Thoracic aorta (tissue), 2 donors: ENCODE measurements around the gene IGSF8. TPM values are rescaled to one million over a fixed set of nuclear protein-coding genes. Genes with fewer than 3 reads are reported as not detected.

Source experiments
- ATAC-seq: fragments of 150-250 bp; one replicate; pipeline ENCODE4 v1.8.0; 2017; ENCODE audit warnings: low read depth; ENCODE audit not compliant: insufficient number of reproducible peaks, low FRiP score
- DNase-seq: peaks from one replicate; pipeline ENCODE4 v3.0.0-alpha.2; 2020; ENCODE audit warnings: low spot score
- H3K27ac ChIP-seq, 2 donors: fragments of 200-600 bp; sonication (generic); 1 replicate in 1 of 2; 2 replicates in 1 of 2; pipeline ENCODE4 v1.5.1; 2016; ENCODE audit warnings: mild to moderate bottlenecking in 2 of 2, moderate library complexity in 2 of 2
- H3K27me3 ChIP-seq: fragments of 200-600 bp; sonication (generic); replicated peaks from 2 replicates; pipeline ENCODE4 v1.6.0; 2016; ENCODE audit warnings: mild to moderate bottlenecking; ENCODE audit not compliant: insufficient read depth
- H3K36me3 ChIP-seq: fragments of 200-600 bp; sonication (generic); one replicate; pipeline ENCODE4 v1.5.1; 2016
- H3K4me1 ChIP-seq, 2 donors: fragments of 200-600 bp; sonication (generic); 1 replicate in 1 of 2; 2 replicates in 1 of 2; pipeline versions ENCODE4 v1.5.1 to v1.6.0; 2016; ENCODE audit warnings: low read depth in 2 of 2, mild to moderate bottlenecking in 1 of 2; ENCODE audit not compliant: control insufficient read depth in 1 of 2
- H3K4me3 ChIP-seq: fragments of 200-600 bp; sonication (generic); 2 replicates; pipeline ENCODE4 v1.5.1; 2016; ENCODE audit warnings: mild to moderate bottlenecking
- H3K9me3 ChIP-seq: fragments of 200-600 bp; sonication (generic); 2 replicates; pipeline ENCODE4 v1.5.1; 2016
- CTCF ChIP-seq: fragments of 200-600 bp; sonication (generic); IDR thresholded peaks from one replicate; pipeline ENCODE4 v1.5.1; 2019; ENCODE audit warnings: antibody characterized with exemption
- total RNA-seq, 2 donors: library from RNA; depleted of rRNA; stranded (reverse); fragments of >200 nt; gene quantifications; one replicate each; pipeline versions ENCODE4 v1.1.0 to v1.2.3, GENCODE V29; 2016

The IGSF8 gene
- total RNA-seq, 2 donors from 2014 or later = 29.6 to 40.8 TPM

GRCh38 chr1:160101037-160101716, 2.8 kb upstream of the IGSF8 start:
- peak; percentile 61 for DNase-seq
- Histone ChIP-seq H3K36me3 (no peaks in the 10 kb centered on the region), H3K4me3 (peak overlapping the region; percentile 37), H3K4me1 (peaks cover 31 to 68% of the 10 kb centered on the region in 2 donors), H3K27me3 (no peaks in the 10 kb centered on the region), H3K27ac (peak overlapping the region; percentile 42 to 98), H3K9me3 (no peaks in the 10 kb centered on the region)
- peak; percentile 97 for TF ChIP-seq CTCF
- ATAC-seq = peak; percentile 17

GRCh38 chr1:160099716-160100375, 1.4 kb upstream of the IGSF8 start:
- Histone ChIP-seq H3K27me3 (no peaks in the 10 kb centered on the region), H3K4me3 (no peak overlapping the region), H3K27ac (peak overlapping the region; percentile 97 to 98), H3K4me1 (peaks cover 33 to 79% of the 10 kb centered on the region in 2 donors), H3K9me3 (no peaks in the 10 kb centered on the region), H3K36me3 (no peaks in the 10 kb centered on the region)
- no peak for ATAC-seq
- TF ChIP-seq CTCF = no peak
- DNase-seq = no peak

- peak overlapping the region; percentile 97 to 98 for H3K27ac ChIP-seq
- no peak for TF ChIP-seq CTCF
- peak; percentile 88 for DNase-seq
- H3K9me3 ChIP-seq = no peaks in the 10 kb centered on the region
- peak; percentile 60 for ATAC-seq
- peak overlapping the region; percentile 80 for H3K4me3 ChIP-seq
- H3K4me1 ChIP-seq = peaks cover 32 to 71% of the 10 kb centered on the region in 2 donors
- no peaks in the 10 kb centered on the region for H3K27me3 ChIP-seq
- H3K36me3 ChIP-seq = peaks cover under 1% of the 10 kb centered on the region
Observed at GRCh38 chr1:160098852-160099561, 588 bp upstream of the IGSF8 start.

GRCh38 chr1:160097151-160097910, 1.1 kb downstream of the IGSF8 start:
- Histone ChIP-seq H3K9me3 (no peaks in the 10 kb centered on the region), H3K4me1 (peaks cover 27 to 59% of the 10 kb centered on the region in 2 donors), H3K27ac (peak overlapping the region; percentile 89), H3K27me3 (no peaks in the 10 kb centered on the region), H3K4me3 (peak overlapping the region; percentile 79), H3K36me3 (peaks cover 17% of the 10 kb centered on the region)
- ATAC-seq = no peak
- TF ChIP-seq CTCF = no peak
- DNase-seq = no peak
